Measurements from ENCODE around the gene GABRG3.

GABRG3 gene

GRCh38 chr15:27382361-27383025 is 411.5 kb downstream of the GABRG3 start:
- intact Hi-C loops (cut with DNase I), result no loop called here
- DNase-seq, result no peak

GRCh38 chr15:27383726-27384125 is 412.7 kb downstream of the GABRG3 start:
- DNase-seq, result no peak
- intact Hi-C loops (cut with DNase I), result no loop called here

- intact Hi-C loops (cut with DNase I), result no loop called here
- DNase-seq, result no peak
Observed at GRCh38 chr15:27392163-27392562, 421.2 kb downstream of the GABRG3 start.

GRCh38 chr15:27396521-27396920 is 425.5 kb downstream of the GABRG3 start:
- intact Hi-C loops (cut with DNase I), result no loop called here
- DNase-seq, result no peak

GRCh38 chr15:27396996-27397395 is 426.0 kb downstream of the GABRG3 start:
- intact Hi-C loops (cut with DNase I), result no loop called here
- DNase-seq, result peak in 1 of 10 donors; percentile 65

- intact Hi-C loops (cut with DNase I), result no loop called here
- DNase-seq, result no peak
Observed at GRCh38 chr15:27398631-27399161, 427.7 kb downstream of the GABRG3 start.

- intact Hi-C loops (cut with DNase I), result no loop called here
- no peak for DNase-seq
Observed at GRCh38 chr15:27399241-27399640, 428.3 kb downstream of the GABRG3 start.

- intact Hi-C loops (cut with DNase I), result no loop called here
- no peak for DNase-seq
Observed at GRCh38 chr15:27401471-27401870, 430.5 kb downstream of the GABRG3 start.

GRCh38 chr15:27408428-27408827 is 437.4 kb downstream of the GABRG3 start:
- peak in 1 of 10 donors; percentile 63 for DNase-seq
- intact Hi-C loops (cut with DNase I), result no loop called here

- DNase-seq, result no peak
- intact Hi-C loops (cut with DNase I), result no loop called here
Observed at GRCh38 chr15:27410996-27411605, 440.1 kb downstream of the GABRG3 start.

GRCh38 chr15:27412415-27412814 is 441.4 kb downstream of the GABRG3 start:
- intact Hi-C loops (cut with DNase I), result no loop called here
- DNase-seq, result no peak

- intact Hi-C loops (cut with DNase I), result no loop called here
- no peak for DNase-seq
Observed at GRCh38 chr15:27414168-27414870, 443.3 kb downstream of the GABRG3 start.

- intact Hi-C loops (cut with DNase I), result no loop called here
- peak in 8 of 10 donors; percentile 45 to 95 (median 74) for DNase-seq
Observed at GRCh38 chr15:27418726-27419125, 447.7 kb downstream of the GABRG3 start.

GRCh38 chr15:27422997-27423396 is 452.0 kb downstream of the GABRG3 start:
- intact Hi-C loops (cut with DNase I), result no loop called here
- no peak for DNase-seq

GRCh38 chr15:27426805-27427204 is 455.8 kb downstream of the GABRG3 start:
- no peak for DNase-seq
- intact Hi-C loops (cut with DNase I), result no loop called here

- DNase-seq, result no peak
- intact Hi-C loops (cut with DNase I), result no loop called here
Observed at GRCh38 chr15:27427276-27427675, 456.3 kb downstream of the GABRG3 start.

GRCh38 chr15:27428151-27428550 is 457.2 kb downstream of the GABRG3 start:
- DNase-seq, result no peak
- intact Hi-C loops (cut with DNase I), result no loop called here

GRCh38 chr15:27429577-27429976 is 458.6 kb downstream of the GABRG3 start:
- intact Hi-C loops (cut with DNase I), result no loop called here
- DNase-seq, result no peak

- intact Hi-C loops (cut with DNase I), result no loop called here
- DNase-seq, result no peak
Observed at GRCh38 chr15:27433604-27434003, 462.6 kb downstream of the GABRG3 start.

- peak in 8 of 10 donors; percentile 48 to 94 (median 72) for DNase-seq
Observed at GRCh38 chr15:27438403-27439375, 467.7 kb downstream of the GABRG3 start.

More at GRCh38 chr15:27438403-27439375, 467.7 kb downstream of the GABRG3 start:
- intact Hi-C loops (cut with DNase I), result no loop called here

Data from posterior cingulate gyrus (tissue), 11 donors.